Measurements from ENCODE around the gene EFHB.
"Not testable (repeated sequence)": the region's sequence is repeated elsewhere in the genome, so short reads cannot be mapped to it uniquely, and the experiment has no call there.

The EFHB gene

DNA sequence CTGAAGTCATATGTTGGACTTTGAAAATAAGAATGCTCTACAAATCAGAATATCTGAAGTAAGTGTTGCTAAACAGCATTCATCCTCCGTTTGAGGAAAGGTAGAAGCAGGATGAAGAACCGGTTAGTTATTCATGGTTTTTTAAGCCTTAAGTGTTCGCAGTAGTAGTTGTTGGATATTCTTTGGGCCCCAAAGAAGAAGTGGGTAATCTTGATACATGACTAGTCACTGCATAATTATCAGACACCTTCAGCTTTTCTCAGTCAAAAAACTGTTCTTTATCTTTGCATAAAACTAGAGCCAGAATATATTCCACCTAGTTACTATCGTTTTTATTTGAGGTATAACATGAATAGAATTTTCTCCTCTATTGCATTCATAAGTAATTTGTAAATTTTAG lies 26.7 kb upstream of the EFHB start:
- H2BK15ac ChIP-seq (replicated peaks; ENCODE audit: low read depth), result no peak overlapping the region
- H3K56ac ChIP-seq (ENCODE audit: low read length), result no peak overlapping the region
- no peak overlapping the region for H2AK5ac ChIP-seq (ENCODE audit: low read length)
- peaks cover 46% of the 10 kb centered on the region for H3K79me2 ChIP-seq (ENCODE audit: control insufficient read depth, insufficient read depth, low read length)
- no peak overlapping the region for H2BK120ac ChIP-seq (ENCODE audit: low read depth, low read length)
- H3K9ac ChIP-seq (ENCODE audit: low read length), result no peak overlapping the region
- H2BK5ac ChIP-seq (ENCODE audit: low read length), result no peak overlapping the region
- no peak overlapping the region for H3K27ac ChIP-seq (ENCODE audit: low read depth, low read length)
- no peak overlapping the region for H3K4me3 ChIP-seq (ENCODE audit: low read length)
- H3K4ac ChIP-seq (ENCODE audit: low read depth, low read length), result no peak overlapping the region
- H3K23ac ChIP-seq (ENCODE audit: low read length), result no peak overlapping the region
- no peak overlapping the region for H3K4me2 ChIP-seq (ENCODE audit: low read length)
- no CpG with 5 or more reads among the region's 4 CpGs for WGBS (ENCODE audit: extremely low coverage, insufficient coverage, low lambda C conversion rate)
- no peak overlapping the region for H4K8ac ChIP-seq (ENCODE audit: low read depth, low read length)
- DNase-seq, result no peak
- H3K36me3 ChIP-seq (ENCODE audit: control insufficient read depth, insufficient read depth, low read length), result no peaks in the 10 kb centered on the region
- H4K5ac ChIP-seq (ENCODE audit: low read length), result no peak overlapping the region
- H3K18ac ChIP-seq (ENCODE audit: low read length), result no peak overlapping the region
- peaks cover 6% of the 10 kb centered on the region for H3K79me1 ChIP-seq (ENCODE audit: low read length)
- H3K27me3 ChIP-seq (ENCODE audit: insufficient read depth, low read length, poor library complexity), result no peaks in the 10 kb centered on the region
- H3K4me1 ChIP-seq (ENCODE audit: control insufficient read depth, low read depth, low read length), result no peaks in the 10 kb centered on the region

DNA sequence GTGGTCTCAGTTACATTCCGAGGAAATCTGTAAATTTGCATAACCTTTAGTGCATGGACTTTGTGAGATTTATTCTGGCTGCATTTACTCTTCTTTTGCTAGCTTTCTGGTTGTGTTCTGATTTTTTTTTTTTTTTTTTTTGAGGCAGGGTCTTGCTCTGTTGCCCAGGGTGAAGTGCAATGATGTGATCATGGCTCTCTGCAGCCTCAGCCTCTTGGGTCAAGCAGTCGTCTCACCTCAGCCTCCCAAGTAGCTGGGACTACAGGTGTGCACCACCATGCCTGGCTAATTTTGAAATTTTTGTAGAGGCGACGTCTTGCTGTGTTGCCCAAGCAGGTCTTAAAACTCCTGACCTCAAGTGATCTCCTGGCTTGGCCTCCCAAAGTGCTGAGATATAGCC lies 25.5 kb upstream of the EFHB start:
- no peaks in the 10 kb centered on the region for H3K27me3 ChIP-seq (ENCODE audit: insufficient read depth, low read length, poor library complexity)
- no peak overlapping the region for H2BK5ac ChIP-seq (ENCODE audit: low read length)
- no peak overlapping the region for H3K4me2 ChIP-seq (ENCODE audit: low read length)
- H4K5ac ChIP-seq (ENCODE audit: low read length), result no peak overlapping the region
- H3K18ac ChIP-seq (ENCODE audit: low read length), result no peak overlapping the region
- H3K79me1 ChIP-seq (ENCODE audit: low read length), result peaks cover 7% of the 10 kb centered on the region
- H2BK15ac ChIP-seq (replicated peaks; ENCODE audit: low read depth), result no peak overlapping the region
- no peak overlapping the region for H2BK120ac ChIP-seq (ENCODE audit: low read depth, low read length)
- no peak overlapping the region for H3K27ac ChIP-seq (ENCODE audit: low read depth, low read length)
- WGBS (ENCODE audit: extremely low coverage, insufficient coverage, low lambda C conversion rate), result no CpG with 5 or more reads among the region's 4 CpGs
- H3K9ac ChIP-seq (ENCODE audit: low read length), result no peak overlapping the region
- no peak overlapping the region for H2AK5ac ChIP-seq (ENCODE audit: low read length)
- H3K4me3 ChIP-seq (ENCODE audit: low read length), result no peak overlapping the region
- no peak overlapping the region for H3K4ac ChIP-seq (ENCODE audit: low read depth, low read length)
- no peak overlapping the region for H4K8ac ChIP-seq (ENCODE audit: low read depth, low read length)
- no peak overlapping the region for H3K23ac ChIP-seq (ENCODE audit: low read length)
- H3K79me2 ChIP-seq (ENCODE audit: control insufficient read depth, insufficient read depth, low read length), result peaks cover 46% of the 10 kb centered on the region
- H3K4me1 ChIP-seq (ENCODE audit: control insufficient read depth, low read depth, low read length), result no peaks in the 10 kb centered on the region
- no peaks in the 10 kb centered on the region for H3K36me3 ChIP-seq (ENCODE audit: control insufficient read depth, insufficient read depth, low read length)
- DNase-seq, result no peak
- H3K56ac ChIP-seq (ENCODE audit: low read length), result no peak overlapping the region

DNA sequence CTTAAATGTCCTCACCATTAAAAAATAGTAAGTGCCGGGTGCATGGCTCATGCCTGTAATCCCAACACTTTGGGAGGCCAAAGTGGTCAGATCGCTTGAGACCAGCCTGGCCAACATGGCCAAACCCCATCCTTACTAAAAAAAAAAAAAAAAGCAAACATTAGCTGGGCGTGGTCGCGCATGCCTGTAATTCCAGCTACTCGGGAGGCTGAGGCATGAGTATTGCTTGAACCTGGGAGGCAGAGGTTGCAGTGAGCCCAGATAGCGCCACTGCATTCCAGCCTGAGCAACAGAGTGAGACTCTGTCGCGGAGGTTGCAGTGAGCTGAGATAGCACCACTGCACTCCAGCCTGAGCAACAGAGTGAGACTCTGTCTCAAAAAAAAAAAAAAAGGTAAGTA lies 23.3 kb upstream of the EFHB start:
- H2BK15ac ChIP-seq (replicated peaks; ENCODE audit: low read depth); H3K9ac ChIP-seq (ENCODE audit: low read length); H3K27me3 ChIP-seq (ENCODE audit: insufficient read depth, low read length, poor library complexity); H3K23ac ChIP-seq (ENCODE audit: low read length); H3K4ac ChIP-seq (ENCODE audit: low read depth, low read length); H3K4me1 ChIP-seq (ENCODE audit: control insufficient read depth, low read depth, low read length); H4K8ac ChIP-seq (ENCODE audit: low read depth, low read length); H2AK5ac ChIP-seq (ENCODE audit: low read length); H2BK5ac ChIP-seq (ENCODE audit: low read length); H2BK120ac ChIP-seq (ENCODE audit: low read depth, low read length); H3K4me3 ChIP-seq (ENCODE audit: low read length); H3K18ac ChIP-seq (ENCODE audit: low read length); H3K36me3 ChIP-seq (ENCODE audit: control insufficient read depth, insufficient read depth, low read length); H4K5ac ChIP-seq (ENCODE audit: low read length); H3K56ac ChIP-seq (ENCODE audit: low read length); H3K4me2 ChIP-seq (ENCODE audit: low read length); H3K27ac ChIP-seq (ENCODE audit: low read depth, low read length); H3K79me1 ChIP-seq (ENCODE audit: low read length): not testable (repeated sequence)
- peaks cover 46% of the 10 kb centered on the region for H3K79me2 ChIP-seq (ENCODE audit: control insufficient read depth, insufficient read depth, low read length)
- no CpG with 5 or more reads among the region's 9 CpGs for WGBS (ENCODE audit: extremely low coverage, insufficient coverage, low lambda C conversion rate)
- peak; percentile 39 for DNase-seq

DNA sequence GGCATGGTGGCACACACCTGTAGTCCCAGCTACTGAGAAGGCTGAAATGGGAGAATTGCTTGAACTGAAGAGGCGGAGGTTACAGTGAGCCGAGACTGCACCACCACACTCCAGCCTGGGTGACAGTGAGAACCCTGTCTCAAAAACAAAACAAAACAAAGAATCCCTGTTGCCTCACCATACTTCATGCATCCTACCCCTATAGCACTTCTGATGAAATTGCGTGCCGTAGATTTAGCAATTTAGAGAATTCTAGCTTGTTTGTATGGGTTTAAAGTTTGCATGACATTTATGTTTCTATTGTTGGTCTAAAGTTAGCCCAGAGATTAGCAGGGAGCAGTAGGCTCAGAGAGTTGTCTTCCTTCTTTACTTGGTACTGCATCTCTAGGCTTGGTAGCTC lies 20.7 kb upstream of the EFHB start:
- Histone ChIP-seq H3K79me1 (ENCODE audit: low read length) (peaks cover 3% of the 10 kb centered on the region), H3K4me3 (ENCODE audit: low read length) (no peak overlapping the region), H3K56ac (ENCODE audit: low read length) (no peak overlapping the region), H3K23ac (ENCODE audit: low read length) (no peak overlapping the region), H3K4ac (ENCODE audit: low read depth, low read length) (no peak overlapping the region), H3K4me2 (ENCODE audit: low read length) (no peak overlapping the region), H2BK120ac (ENCODE audit: low read depth, low read length) (no peak overlapping the region), H3K27ac (ENCODE audit: low read depth, low read length) (no peak overlapping the region), H4K8ac (ENCODE audit: low read depth, low read length) (no peak overlapping the region), H4K5ac (ENCODE audit: low read length) (no peak overlapping the region), H3K9ac (ENCODE audit: low read length) (no peak overlapping the region), H2BK5ac (ENCODE audit: low read length) (no peak overlapping the region), H3K4me1 (ENCODE audit: control insufficient read depth, low read depth, low read length) (no peaks in the 10 kb centered on the region), H3K79me2 (ENCODE audit: control insufficient read depth, insufficient read depth, low read length) (peaks cover 49% of the 10 kb centered on the region), H3K36me3 (ENCODE audit: control insufficient read depth, insufficient read depth, low read length) (peaks cover 3% of the 10 kb centered on the region), H2AK5ac (ENCODE audit: low read length) (no peak overlapping the region), H2BK15ac (replicated peaks; ENCODE audit: low read depth) (no peak overlapping the region), H3K27me3 (ENCODE audit: insufficient read depth, low read length, poor library complexity) (no peaks in the 10 kb centered on the region), H3K18ac (ENCODE audit: low read length) (no peak overlapping the region)
- WGBS (ENCODE audit: extremely low coverage, insufficient coverage, low lambda C conversion rate), result no CpG with 5 or more reads among the region's 4 CpGs
- no peak for DNase-seq

DNA sequence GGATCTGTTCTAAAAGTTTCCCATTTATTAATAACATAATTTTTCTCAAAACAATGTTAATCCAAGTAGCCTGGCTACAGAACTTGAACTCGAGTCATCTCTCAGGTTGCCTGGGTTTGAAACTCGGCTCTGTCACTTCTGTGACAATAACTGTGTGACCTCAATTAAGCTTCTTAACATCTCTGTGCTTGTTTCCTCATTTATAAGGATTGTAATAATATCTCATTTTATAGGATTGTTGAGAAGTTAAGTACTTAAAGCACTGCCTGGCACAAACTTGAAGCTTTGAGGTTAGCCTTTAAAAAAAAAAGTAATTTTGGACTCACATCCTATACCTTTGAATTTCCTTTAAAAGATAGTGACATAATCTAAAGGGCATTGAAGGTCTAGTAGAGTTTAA lies 16.3 kb upstream of the EFHB start:
- DNase-seq, result no peak
- no peak overlapping the region for H2AK5ac ChIP-seq (ENCODE audit: low read length)
- H2BK5ac ChIP-seq (ENCODE audit: low read length), result no peak overlapping the region
- peaks cover 3% of the 10 kb centered on the region for H3K79me1 ChIP-seq (ENCODE audit: low read length)
- no peaks in the 10 kb centered on the region for H3K4me1 ChIP-seq (ENCODE audit: control insufficient read depth, low read depth, low read length)
- no peak overlapping the region for H3K23ac ChIP-seq (ENCODE audit: low read length)
- no CpG with 5 or more reads among the region's 2 CpGs for WGBS (ENCODE audit: extremely low coverage, insufficient coverage, low lambda C conversion rate)
- no peak overlapping the region for H3K4me2 ChIP-seq (ENCODE audit: low read length)
- no peak overlapping the region for H4K5ac ChIP-seq (ENCODE audit: low read length)
- H3K4ac ChIP-seq (ENCODE audit: low read depth, low read length), result no peak overlapping the region
- H3K36me3 ChIP-seq (ENCODE audit: control insufficient read depth, insufficient read depth, low read length), result peaks cover 3% of the 10 kb centered on the region
- H3K18ac ChIP-seq (ENCODE audit: low read length), result no peak overlapping the region
- no peak overlapping the region for H4K8ac ChIP-seq (ENCODE audit: low read depth, low read length)
- peaks cover 54% of the 10 kb centered on the region for H3K79me2 ChIP-seq (ENCODE audit: control insufficient read depth, insufficient read depth, low read length)
- H3K56ac ChIP-seq (ENCODE audit: low read length), result no peak overlapping the region
- no peak overlapping the region for H3K4me3 ChIP-seq (ENCODE audit: low read length)
- H3K9ac ChIP-seq (ENCODE audit: low read length), result no peak overlapping the region
- H2BK120ac ChIP-seq (ENCODE audit: low read depth, low read length), result no peak overlapping the region
- H3K27ac ChIP-seq (ENCODE audit: low read depth, low read length), result no peak overlapping the region
- no peaks in the 10 kb centered on the region for H3K27me3 ChIP-seq (ENCODE audit: insufficient read depth, low read length, poor library complexity)
- no peak overlapping the region for H2BK15ac ChIP-seq (replicated peaks; ENCODE audit: low read depth)

DNA sequence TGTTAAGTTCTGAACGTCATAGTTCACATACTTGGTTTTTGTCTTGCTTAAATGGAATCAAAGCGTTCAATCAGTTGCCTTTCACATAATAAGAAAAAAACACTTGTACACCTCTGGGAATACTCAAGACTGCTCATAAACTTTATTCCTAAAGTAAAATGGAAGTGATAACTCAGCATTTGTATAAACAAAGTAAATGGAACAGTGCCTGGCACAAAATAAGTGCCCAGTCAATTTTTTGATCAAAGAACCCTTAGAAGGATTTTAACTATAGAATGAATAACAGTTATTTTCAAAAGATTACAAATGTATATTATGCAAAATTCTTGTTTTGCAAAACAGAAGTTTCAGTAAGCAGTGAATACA lies 14.2 kb upstream of the EFHB start:
- Histone ChIP-seq H3K23ac (ENCODE audit: low read length) (no peak overlapping the region), H3K4me3 (ENCODE audit: low read length) (peak overlapping the region; percentile 95), H2BK120ac (ENCODE audit: low read depth, low read length) (no peak overlapping the region), H3K79me2 (ENCODE audit: control insufficient read depth, insufficient read depth, low read length) (peaks cover 37% of the 10 kb centered on the region), H3K4me1 (ENCODE audit: control insufficient read depth, low read depth, low read length) (no peaks in the 10 kb centered on the region), H3K4me2 (ENCODE audit: low read length) (peak overlapping the region; percentile 88), H3K79me1 (ENCODE audit: low read length) (peaks cover 1% of the 10 kb centered on the region), H2BK15ac (replicated peaks; ENCODE audit: low read depth) (no peak overlapping the region), H2AK5ac (ENCODE audit: low read length) (no peak overlapping the region), H3K18ac (ENCODE audit: low read length) (no peak overlapping the region), H3K56ac (ENCODE audit: low read length) (peak overlapping the region; percentile 89), H2BK5ac (ENCODE audit: low read length) (no peak overlapping the region), H3K4ac (ENCODE audit: low read depth, low read length) (no peak overlapping the region), H4K8ac (ENCODE audit: low read depth, low read length) (no peak overlapping the region), H3K27me3 (ENCODE audit: insufficient read depth, low read length, poor library complexity) (no peaks in the 10 kb centered on the region), H4K5ac (ENCODE audit: low read length) (no peak overlapping the region), H3K9ac (ENCODE audit: low read length) (peak overlapping the region; percentile 88), H3K27ac (ENCODE audit: low read depth, low read length) (peak overlapping the region; percentile 88), H3K36me3 (ENCODE audit: control insufficient read depth, insufficient read depth, low read length) (peaks cover 3% of the 10 kb centered on the region)
- WGBS (ENCODE audit: extremely low coverage, insufficient coverage, low lambda C conversion rate), result no CpG with 5 or more reads among the region's 2 CpGs
- DNase-seq, result no peak

Data from mesendoderm (in vitro differentiated cells).